NCI-H2227 treated with DMSO at 0.1 percent for 48 hours (cell line): Measurements from ENCODE around the gene DYNLT2.
A peak's percentile ranks its signal among the peaks of the same experiment; 100 is the strongest.

Experiments
- DNase-seq: peaks from one replicate; lab custom pipeline; 2025; lab: John Stamatoyannopoulos, UW

The DYNLT2 gene

GRCh38 chr6:169729961-169730360 lies 21.4 kb downstream of the DYNLT2 start:
- DNase-seq, result no peak

GRCh38 chr6:169726963-169727362 lies 24.4 kb downstream of the DYNLT2 start:
- no peak for DNase-seq

- DNase-seq, result no peak
Measured at GRCh38 chr6:169726049-169726400, 25.3 kb downstream of the DYNLT2 start.

GRCh38 chr6:169725125-169726048 lies 26.0 kb downstream of the DYNLT2 start:
- DNase-seq, result peak; percentile 22

GRCh38 chr6:169724494-169725124 lies 26.8 kb downstream of the DYNLT2 start, which contains the start of gene PHF10:
Gene PHF10 (minus strand): TSS chr6:169724500. CDS start chr6:169723931, 569 bp downstream.
- peak; percentile 43 for DNase-seq

GRCh38 chr6:169723991-169724493 lies 27.3 kb downstream of the DYNLT2 start:
- no peak for DNase-seq

- DNase-seq, result no peak
Measured at GRCh38 chr6:169723200-169723909, 28.0 kb downstream of the DYNLT2 start.

GRCh38 chr6:169722362-169723199 lies 28.8 kb downstream of the DYNLT2 start:
- DNase-seq, result no peak

- no peak for DNase-seq
Measured at GRCh38 chr6:169720207-169720855, 31.0 kb downstream of the DYNLT2 start.

- no peak for DNase-seq
Measured at GRCh38 chr6:169719117-169719516, 32.3 kb downstream of the DYNLT2 start.

- no peak for DNase-seq
Measured at GRCh38 chr6:169714595-169714994, 36.8 kb downstream of the DYNLT2 start.

GRCh38 chr6:169714178-169714577 lies 37.2 kb downstream of the DYNLT2 start:
- no peak for DNase-seq

GRCh38 chr6:169710009-169710408 lies 41.4 kb downstream of the DYNLT2 start:
- DNase-seq, result no peak

GRCh38 chr6:169709293-169709692 lies 42.1 kb downstream of the DYNLT2 start:
- no peak for DNase-seq

- DNase-seq, result no peak
Measured at GRCh38 chr6:169707772-169708171, 43.6 kb downstream of the DYNLT2 start.

GRCh38 chr6:169702840-169703246 lies 48.5 kb downstream of the DYNLT2 start:
- no peak for DNase-seq

GRCh38 chr6:169701954-169702839 lies 49.2 kb downstream of the DYNLT2 start, which contains the start of the genes C6orf120 and WDR27:
Gene C6orf120 (plus strand): TSS chr6:169702126. CDS start chr6:169702460, 334 bp downstream.
Gene WDR27 (minus strand): TSS chr6:169702029. CDS start chr6:169689005, 13,024 bp downstream.
- peak; percentile 85 for DNase-seq

GRCh38 chr6:169701311-169701953 lies 49.9 kb downstream of the DYNLT2 start:
- no peak for DNase-seq

- DNase-seq, result no peak
Measured at GRCh38 chr6:169700296-169700695, 51.1 kb downstream of the DYNLT2 start.
